Measurements from ENCODE around the gene SLC25A26. TPM values are rescaled to one million over a fixed set of nuclear protein-coding genes. Genes with fewer than 3 reads are reported as not detected.

The SLC25A26 gene
- polyA plus RNA-seq, 1 experiment = 16.4 TPM

GRCh38 chr3:66371432-66371831 lies 150.6 kb downstream of the SLC25A26 start:
- POLR2A ChIA-PET = no interaction called here
- Histone ChIP-seq H3K9me3 (ENCODE audit: control insufficient read depth, insufficient read depth, low read length) (no peaks in the 10 kb centered on the region), H3K27me3 (ENCODE audit: control insufficient read depth, insufficient read depth, low read length) (no peaks in the 10 kb centered on the region), H3K4me3 (ENCODE audit: low read depth, low read length) (no peak overlapping the region), H3K27ac (ENCODE audit: low read depth, low read length) (no peak overlapping the region)
- DNase-seq (ENCODE audit: low read depth, low spot score) = no peak
- no peak for TF ChIP-seq CTCF (IDR thresholded peaks at IDR 0.05; ENCODE audit: low read depth, low read length)
- CTCF ChIA-PET = interaction anchor here (0.6 to 0.9 kb wide), 2 partner anchors 74 to 117 kb away, joined by 4 read pairs; no protein-coding TSS in a partner anchor

- DNase-seq (ENCODE audit: low read depth, low spot score) = no peak
- Histone ChIP-seq H3K27ac (ENCODE audit: low read depth, low read length) (no peak overlapping the region), H3K27me3 (ENCODE audit: control insufficient read depth, insufficient read depth, low read length) (no peaks in the 10 kb centered on the region), H3K9me3 (ENCODE audit: control insufficient read depth, insufficient read depth, low read length) (no peaks in the 10 kb centered on the region), H3K4me3 (ENCODE audit: low read depth, low read length) (no peak overlapping the region)
- ChIA-PET POLR2A (interaction anchor here (0.5 kb wide), 1 partner anchor 986 kb away, joined by 3 read pairs; no protein-coding TSS in a partner anchor), CTCF (interaction anchor here (0.7 to 0.9 kb wide), 2 partner anchors 11 to 17 kb away, joined by 3 to 4 read pairs; no protein-coding TSS in a partner anchor)
- peak; percentile 32 for TF ChIP-seq CTCF (IDR thresholded peaks at IDR 0.05; ENCODE audit: low read depth, low read length)
These were observed 152.0 kb downstream of the SLC25A26 start for GRCh38 chr3:66372681-66373350.

- CTCF ChIA-PET = interaction anchor here (1.7 to 2.9 kb wide), 3 partner anchors 31 to 123 kb away, joined by 5 to 13 read pairs (median 12); no protein-coding TSS in a partner anchor
- no peak for DNase-seq (ENCODE audit: low read depth, low spot score)
These were observed 155.8 kb downstream of the SLC25A26 start for GRCh38 chr3:66376568-66376967.

GRCh38 chr3:66377800-66378199 lies 157.0 kb downstream of the SLC25A26 start:
- no peak for DNase-seq (ENCODE audit: low read depth, low spot score)
- TF ChIP-seq CTCF (IDR thresholded peaks at IDR 0.05; ENCODE audit: low read depth, low read length) = no peak
- ChIA-PET POLR2A (no interaction called here), CTCF (interaction anchor here (0.6 to 2.9 kb wide), 17 partner anchors 9 to 135 kb away, joined by 3 to 13 read pairs (median 4); no protein-coding TSS in a partner anchor)
- H3K9me3 ChIP-seq (ENCODE audit: control insufficient read depth, insufficient read depth, low read length) = no peaks in the 10 kb centered on the region
- no peak overlapping the region for H3K27ac ChIP-seq (ENCODE audit: low read depth, low read length)
- H3K4me3 ChIP-seq (ENCODE audit: low read depth, low read length) = no peak overlapping the region
- H3K27me3 ChIP-seq (ENCODE audit: control insufficient read depth, insufficient read depth, low read length) = no peaks in the 10 kb centered on the region

More at GRCh38 chr3:66376568-66376967, 155.8 kb downstream of the SLC25A26 start:
- Histone ChIP-seq H3K27ac (ENCODE audit: low read depth, low read length) (no peak overlapping the region), H3K4me3 (ENCODE audit: low read depth, low read length) (no peak overlapping the region), H3K27me3 (ENCODE audit: control insufficient read depth, insufficient read depth, low read length) (no peaks in the 10 kb centered on the region), H3K9me3 (ENCODE audit: control insufficient read depth, insufficient read depth, low read length) (no peaks in the 10 kb centered on the region)
- TF ChIP-seq CTCF (IDR thresholded peaks at IDR 0.05; ENCODE audit: low read depth, low read length) = no peak
- POLR2A ChIA-PET = no interaction called here

GRCh38 chr3:66378256-66378655 lies 157.5 kb downstream of the SLC25A26 start:
- DNase-seq (ENCODE audit: low read depth, low spot score) = no peak
- CTCF ChIA-PET = interaction anchor here (0.6 to 2.9 kb wide), 18 partner anchors 9 to 135 kb away, joined by 3 to 13 read pairs (median 4); no protein-coding TSS in a partner anchor
- Histone ChIP-seq H3K27ac (ENCODE audit: low read depth, low read length) (no peak overlapping the region), H3K9me3 (ENCODE audit: control insufficient read depth, insufficient read depth, low read length) (no peaks in the 10 kb centered on the region), H3K4me3 (ENCODE audit: low read depth, low read length) (no peak overlapping the region), H3K27me3 (ENCODE audit: control insufficient read depth, insufficient read depth, low read length) (no peaks in the 10 kb centered on the region)
- peak; percentile 55 for TF ChIP-seq CTCF (IDR thresholded peaks at IDR 0.05; ENCODE audit: low read depth, low read length)
- POLR2A ChIA-PET = no interaction called here
